Neutrophil (primary cell): ENCODE results near the gene SPTSSA.
"Not testable (repeated sequence)": the region's sequence is repeated elsewhere in the genome, so short reads cannot be mapped to it uniquely, and the experiment has no call there.

Source experiments
- H3K27ac ChIP-seq: fragments of 200-600 bp; sonication (generic); 2 replicates; pipeline ENCODE4 v1.5.1; 2016; ENCODE audit warnings: mild to moderate bottlenecking, moderate library complexity
- H3K27me3 ChIP-seq: fragments of 200-600 bp; sonication (generic); 2 replicates; pipeline ENCODE4 v1.6.0; 2016; ENCODE audit warnings: mild to moderate bottlenecking
- H3K36me3 ChIP-seq: fragments of 200-600 bp; sonication (generic); 2 replicates; pipeline ENCODE4 v1.5.1; 2017
- H3K4me1 ChIP-seq, 2 experiments: fragments of 200-600 bp in 1 of 2; sonication (generic) in 1 of 2; 1 replicate in 1 of 2; 2 replicates in 1 of 2; pipeline versions ENCODE4 v1.5.1 to v1.6.1; 2013 to 2016; ENCODE audit warnings: low read depth in 1 of 2, low read length in 1 of 2, mild to moderate bottlenecking in 1 of 2, moderate library complexity in 1 of 2; ENCODE audit not compliant: control insufficient read depth in 1 of 2, insufficient read depth in 1 of 2
- H3K4me3 ChIP-seq, 2 experiments: fragments of 200-600 bp in 1 of 2; sonication (generic) in 1 of 2; 1 replicate in 1 of 2; 2 replicates in 1 of 2; pipeline ENCODE4 v1.5.1; 2013 to 2016; ENCODE audit warnings: low read depth in 1 of 2, low read length in 1 of 2, mild to moderate bottlenecking in 1 of 2, moderate library complexity in 1 of 2
- H3K9me3 ChIP-seq: fragments of 200-600 bp; sonication (generic); 2 replicates; pipeline ENCODE4 v1.5.1; 2016
- CTCF ChIP-seq: fragments of 200-600 bp; sonication (generic); IDR thresholded peaks from 2 replicates; pipeline ENCODE4 v1.5.1; 2016; ENCODE audit warnings: antibody characterized with exemption

SPTSSA gene

GRCh38 chr14:34403646-34404045 lies 58.4 kb downstream of the SPTSSA start:
- H3K9me3 ChIP-seq = no peaks in the 10 kb centered on the region
- H3K36me3 ChIP-seq = no peaks in the 10 kb centered on the region
- no peak overlapping the region for H3K27ac ChIP-seq
- H3K27me3 ChIP-seq = no peaks in the 10 kb centered on the region
- no peak for TF ChIP-seq CTCF
- H3K4me1 ChIP-seq = no peaks in the 10 kb centered on the region
- H3K4me3 ChIP-seq = no peak overlapping the region

- no peak for TF ChIP-seq CTCF
Observed at GRCh38 chr14:34398024-34398423, 64.0 kb downstream of the SPTSSA start.

GRCh38 chr14:34387974-34388516 lies 74.0 kb downstream of the SPTSSA start:
- H3K4me1 ChIP-seq = no peaks in the 10 kb centered on the region
- no peaks in the 10 kb centered on the region for H3K9me3 ChIP-seq
- no peak overlapping the region for H3K4me3 ChIP-seq
- no peaks in the 10 kb centered on the region for H3K27me3 ChIP-seq
- no peak for TF ChIP-seq CTCF
- H3K36me3 ChIP-seq = no peaks in the 10 kb centered on the region
- H3K27ac ChIP-seq = no peak overlapping the region

More at GRCh38 chr14:34398024-34398423, 64.0 kb downstream of the SPTSSA start:
- no peaks in the 10 kb centered on the region for H3K4me1 ChIP-seq
- H3K9me3 ChIP-seq = no peaks in the 10 kb centered on the region
- H3K4me3 ChIP-seq = no peak overlapping the region
- no peaks in the 10 kb centered on the region for H3K36me3 ChIP-seq
- no peaks in the 10 kb centered on the region for H3K27me3 ChIP-seq
- H3K27ac ChIP-seq = no peak overlapping the region

- Histone ChIP-seq H3K27ac (no peak overlapping the region), H3K36me3 (no peaks in the 10 kb centered on the region), H3K27me3 (no peaks in the 10 kb centered on the region), H3K4me3 (no peak overlapping the region), H3K9me3 (no peaks in the 10 kb centered on the region), H3K4me1 (no peaks in the 10 kb centered on the region)
- no peak for TF ChIP-seq CTCF
Observed at GRCh38 chr14:34386865-34387485, 75.1 kb downstream of the SPTSSA start.

GRCh38 chr14:34385881-34386280 lies 76.2 kb downstream of the SPTSSA start:
- not testable (repeated sequence) for H3K9me3 ChIP-seq, H3K27me3 ChIP-seq, H3K4me1 ChIP-seq, H3K36me3 ChIP-seq, H3K4me3 ChIP-seq, H3K27ac ChIP-seq

GRCh38 chr14:34383839-34384238 lies 78.2 kb downstream of the SPTSSA start:
- H3K4me1 ChIP-seq = no peaks in the 10 kb centered on the region
- no peaks in the 10 kb centered on the region for H3K27me3 ChIP-seq
- H3K4me3 ChIP-seq = no peak overlapping the region
- no peaks in the 10 kb centered on the region for H3K9me3 ChIP-seq
- TF ChIP-seq CTCF = no peak
- no peaks in the 10 kb centered on the region for H3K36me3 ChIP-seq
- no peak overlapping the region for H3K27ac ChIP-seq
